Colonic mucosa (tissue), 4 donors: ENCODE measurements around the gene VSIG10L2. TPM values are rescaled to one million over a fixed set of nuclear protein-coding genes. Genes with fewer than 3 reads are reported as not detected.

Source experiments
- DNase-seq: peaks from one replicate; pipeline ENCODE4 v3.0.0-alpha.2; 2020
- H3K27ac ChIP-seq: fragments of 200-600 bp; one replicate; pipeline ENCODE4 v1.8.0; 2021
- H3K27me3 ChIP-seq: fragments of 200-600 bp; one replicate; pipeline ENCODE4 v1.8.0; 2021
- H3K36me3 ChIP-seq: fragments of 200-600 bp; one replicate; pipeline ENCODE4 v1.8.0; 2021
- H3K4me1 ChIP-seq: fragments of 200-600 bp; one replicate; pipeline ENCODE4 v1.8.0; 2021; ENCODE audit warnings: mild to moderate bottlenecking
- H3K4me3 ChIP-seq: fragments of 200-600 bp; one replicate; pipeline ENCODE4 v1.8.0; 2021
- H3K9ac ChIP-seq, 2 donors: one replicate each; pipeline ENCODE4 v1.7.0; 2013; ENCODE audit warnings: control low read depth in 2 of 2, low read depth in 2 of 2, low read length in 2 of 2
- H3K9me3 ChIP-seq: fragments of 200-600 bp; one replicate; pipeline ENCODE4 v1.8.0; 2021
- CTCF ChIP-seq: fragments of 200-600 bp; IDR thresholded peaks from one replicate; pipeline ENCODE4 v1.8.0; 2022; ENCODE audit warnings: antibody characterized with exemption, mild to moderate bottlenecking
- intact Hi-C: fragments of 100-400 bp; cut with DNase I; formaldehyde crosslinking; loops from one replicate; pipeline ENCODE4 v1.14.1; 2022
- total RNA-seq, 2 donors: library from RNA; stranded (reverse); fragmentation: NEBNext Ultra II Directional in 1 of 2; extraction: Animal tissue kit (Norgen Biotek cat#: 25700) in 1 of 2; gene quantifications; one replicate each; pipeline ENCODE4 v1.2.1, GENCODE V29; 2021
- donor health status: healthy.
- donor health status: DM: no; HTN: no; CAD: no.
- donor health status: DM: no; HTN: no; CAD: no.

The VSIG10L2 gene
- total RNA-seq, 2 donors from 2014 or later = not detected

GRCh38 chr11:125918140-125918840, 27.6 kb upstream of the VSIG10L2 start:
- H3K9me3 ChIP-seq = no peaks in the 10 kb centered on the region
- no peak overlapping the region for H3K9ac ChIP-seq
- no peaks in the 10 kb centered on the region for H3K27me3 ChIP-seq
- H3K4me3 ChIP-seq = no peak overlapping the region
- DNase-seq = no peak
- intact Hi-C loops = no loop called here
- no peak for TF ChIP-seq CTCF
- no peaks in the 10 kb centered on the region for H3K4me1 ChIP-seq
- no peak overlapping the region for H3K27ac ChIP-seq
- no peaks in the 10 kb centered on the region for H3K36me3 ChIP-seq

- H3K4me1 ChIP-seq = no peaks in the 10 kb centered on the region
- peak; percentile 46 for DNase-seq
- H3K9ac ChIP-seq = no peak overlapping the region
- intact Hi-C loops = no loop called here
- no peak overlapping the region for H3K4me3 ChIP-seq
- no peak for TF ChIP-seq CTCF
- H3K36me3 ChIP-seq = no peaks in the 10 kb centered on the region
- no peak overlapping the region for H3K27ac ChIP-seq
- H3K27me3 ChIP-seq = no peaks in the 10 kb centered on the region
- H3K9me3 ChIP-seq = no peaks in the 10 kb centered on the region
Measured at GRCh38 chr11:125921042-125921441, 24.8 kb upstream of the VSIG10L2 start.

GRCh38 chr11:125922156-125922555, 23.7 kb upstream of the VSIG10L2 start:
- no peak overlapping the region for H3K9ac ChIP-seq
- no peak for DNase-seq
- no peaks in the 10 kb centered on the region for H3K27me3 ChIP-seq
- H3K36me3 ChIP-seq = no peaks in the 10 kb centered on the region
- intact Hi-C loops = loop anchor here (2.0 kb wide), 1 partner anchor 273 kb away; no protein-coding TSS in a partner anchor
- H3K9me3 ChIP-seq = no peaks in the 10 kb centered on the region
- no peak overlapping the region for H3K4me3 ChIP-seq
- no peaks in the 10 kb centered on the region for H3K4me1 ChIP-seq
- no peak for TF ChIP-seq CTCF
- no peak overlapping the region for H3K27ac ChIP-seq

- Histone ChIP-seq H3K27ac (no peak overlapping the region), H3K27me3 (no peaks in the 10 kb centered on the region), H3K4me3 (no peak overlapping the region), H3K9ac (no peak overlapping the region), H3K9me3 (no peaks in the 10 kb centered on the region), H3K36me3 (no peaks in the 10 kb centered on the region), H3K4me1 (no peaks in the 10 kb centered on the region)
- peak; percentile 78 for DNase-seq
- peak; percentile 74 for TF ChIP-seq CTCF
- intact Hi-C loops = loop anchor here (2.0 kb wide), 1 partner anchor 272 kb away; no protein-coding TSS in a partner anchor
Measured at GRCh38 chr11:125923012-125923579, 22.7 kb upstream of the VSIG10L2 start.

GRCh38 chr11:125923633-125924032, 22.2 kb upstream of the VSIG10L2 start:
- no peak overlapping the region for H3K27ac ChIP-seq
- no peak for DNase-seq
- intact Hi-C loops = loop anchor here (2.0 kb wide), 1 partner anchor 271 kb away; no protein-coding TSS in a partner anchor
- no peaks in the 10 kb centered on the region for H3K27me3 ChIP-seq
- H3K4me1 ChIP-seq = no peaks in the 10 kb centered on the region
- no peak overlapping the region for H3K9ac ChIP-seq
- no peak overlapping the region for H3K4me3 ChIP-seq
- H3K9me3 ChIP-seq = no peaks in the 10 kb centered on the region
- no peaks in the 10 kb centered on the region for H3K36me3 ChIP-seq
- TF ChIP-seq CTCF = no peak
